ENCODE measurements around the gene RFX1. TPM values are rescaled to one million over a fixed set of nuclear protein-coding genes. Genes with fewer than 3 reads are reported as not detected.

The RFX1 gene
- total and polyA plus RNA-seq, 9 of the 15 experiments (the other 6 are each of a cell fraction or from before 2014, with no cell fraction given), result 0.14 to 19.3 (median 1.2) TPM

GRCh38 chr19:13932911-13933393 lies 73.2 kb downstream of the RFX1 start:
- in situ Hi-C loops (cut with MboI), result no loop called here
- Histone ChIP-seq H3K79me2 (ENCODE audit: control insufficient read depth, insufficient read depth, low read length) (no peaks in the 10 kb centered on the region), H3K9me1 (ENCODE audit: control insufficient read depth, insufficient read depth, low read length) (no peaks in the 10 kb centered on the region), H2AFZ (ENCODE audit: low read depth, low read length) (no peak overlapping the region), H3K9ac (ENCODE audit: insufficient read depth in 1 of 2, low read depth in 2 of 2, low read length in 2 of 2) (peak overlapping the region in 1 of 2 experiments; percentile 35; a peak in 2 of 4 replicates), H3K36me3 (ENCODE audit: control insufficient read depth, insufficient read depth, low read length) (peaks cover 19% of the 10 kb centered on the region; the same call in 1 of the 3 replicates), H3K4me1 (replicated peaks in 1 of 2; ENCODE audit: control insufficient read depth in 2 of 2, insufficient read depth in 2 of 2, low read length in 2 of 2) (peaks cover 0 to 54% of the 10 kb centered on the region in 2 experiments; a peak in 4 of 5 replicates), H4K20me1 (replicated peaks; ENCODE audit: control insufficient read depth, insufficient read depth, low read length) (0 out of 2 replicates have a peak, but pooled peaks cover 4% of the 10 kb centered on the region), H3K27ac (ENCODE audit: extremely low read depth, low read depth, low read length) (no peak overlapping the region), H3K9me3 (replicated peaks; ENCODE audit: control insufficient read depth, insufficient read depth, low read depth, low read length) (no peaks in the 10 kb centered on the region), H3K27me3 (ENCODE audit: control insufficient read depth in 2 of 2, insufficient read depth in 2 of 2, low read length in 2 of 2) (peaks cover 0 to 3% of the 10 kb centered on the region in 2 experiments; a peak in 2 of 5 replicates), H3K4me2 (ENCODE audit: insufficient read depth, low read length) (no peak overlapping the region), H3K4me3 (no peak overlapping the region)
- intact Hi-C loops (cut with micrococcal nuclease), result no loop called here
- ChIA-PET POLR2A (interaction anchor here (0.6 to 3.2 kb wide), 6 partner anchors 10 to 80 kb away, joined by 3 to 21 read pairs (median 4); no protein-coding TSS in a partner anchor), CTCF (ENCODE audit: low intra/inter-chr PET ratio) (no interaction called here)
- no peak for DNase-seq (ENCODE audit: extremely low read depth in 1 of 4, low spot score in 3 of 4)
- BruUV-seq (replicated peaks), result no TSS peak
- ATAC-seq, result no peak
- FAIRE-seq, result no peak
- TF ChIP-seq SETDB1 (IDR thresholded peaks at IDR 0.05; ENCODE audit: low read length) (no peak), POLR2G (IDR thresholded peaks at IDR 0.05; ENCODE audit: low read depth, low read length) (peak; percentile 65), ZNF41 (CRISPR knock-in tag; conservative IDR thresholded peaks at IDR 0.05) (no peak), TCF15 (CRISPR knock-in tag; IDR thresholded peaks at IDR 0.05) (no peak), RBFOX2 (IDR thresholded peaks at IDR 0.05; ENCODE audit: low read depth, low read length) (0 out of 2 replicates have a peak, but pooled peaks have one; percentile 12), ZBTB33 (CRISPR knock-in tag; IDR thresholded peaks at IDR 0.05) (peak; percentile 84)
- WGBS (ENCODE audit: insufficient coverage, low coverage, missing lambda C conversion rate), result 81% methylated on average over 33 of the region's 42 CpGs
